22Rv1 (cell line): Measurements from ENCODE around the gene DENND5A.

Source experiments
- CTCF ChIP-seq: fragments of 450-650 bp; IDR thresholded peaks from 2 replicates; pipeline ENCODE4 v1.5.1; 2017; ENCODE audit warnings: mild to moderate bottlenecking
- ZFX ChIP-seq: fragments of 450-650 bp; IDR thresholded peaks from 2 replicates; pipeline ENCODE4 v1.6.1; 2017; ENCODE audit warnings: antibody characterized with exemption, borderline replicate concordance

GRCh38 chr11:9247863-9248262 is 17.3 kb downstream of the DENND5A start:
- no peak for TF ChIP-seq CTCF
- TF ChIP-seq ZFX, result no peak
